GM19193 (cell line): ENCODE data around the gene BBOF1.

Experiments used
- POLR2A ChIP-seq: IDR thresholded peaks from 4 replicates; pipeline ENCODE4 v1.6.1; 2011; ENCODE audit not compliant: insufficient read depth, insufficient read length; ENCODE audit errors: extremely low read depth

BBOF1 gene

DNA sequence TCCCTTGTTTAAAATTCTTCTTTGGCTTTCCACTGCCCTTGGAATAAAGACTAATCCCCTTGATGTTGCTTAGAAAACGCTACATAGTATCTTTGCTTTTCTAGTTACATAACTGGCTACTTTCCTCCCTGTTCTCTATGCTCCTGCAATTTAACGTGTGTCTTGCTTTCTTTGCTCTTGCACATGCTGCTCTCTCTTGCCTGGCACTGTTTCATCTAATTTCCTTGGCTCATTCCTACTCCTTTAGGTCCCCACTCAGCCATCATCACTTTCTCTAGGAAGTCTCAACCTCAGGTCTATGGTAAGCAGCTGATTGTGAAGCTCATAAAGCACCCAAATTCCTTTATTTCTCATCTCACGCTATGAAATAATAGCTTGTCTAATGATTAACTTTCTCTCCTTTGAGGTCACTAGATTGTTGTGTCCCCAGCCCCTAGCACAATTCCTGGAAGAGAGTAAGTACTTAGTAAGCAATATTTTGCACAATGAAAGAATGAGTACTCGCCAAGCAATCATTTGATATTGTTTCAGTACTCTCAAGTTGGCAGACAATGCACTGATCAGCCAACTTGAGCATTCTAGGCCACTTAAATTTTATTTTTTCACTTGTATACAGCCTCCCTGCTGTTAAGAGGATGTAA lies 61.8 kb downstream of the BBOF1 start:
- TF ChIP-seq POLR2A: no peak

DNA sequence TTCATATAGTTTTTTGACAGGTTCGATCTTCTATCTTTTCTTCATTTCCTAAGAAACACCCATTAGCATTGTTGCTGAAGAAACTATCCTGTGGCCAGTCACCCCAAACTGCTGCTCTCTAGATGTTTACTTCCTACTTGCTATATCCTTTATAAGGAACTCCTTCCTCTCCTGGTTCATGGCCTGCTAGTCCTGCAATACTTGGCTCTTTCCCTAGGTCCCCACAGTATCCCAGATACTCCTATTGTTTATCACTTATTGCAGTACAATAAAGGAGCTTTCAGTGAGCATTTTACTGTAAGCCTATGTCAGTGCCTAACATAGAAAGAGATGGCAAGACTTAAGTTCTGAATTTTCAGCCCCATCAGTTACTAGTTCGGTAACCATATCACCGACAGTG lies 62.3 kb downstream of the BBOF1 start:
- no peak for TF ChIP-seq POLR2A

DNA sequence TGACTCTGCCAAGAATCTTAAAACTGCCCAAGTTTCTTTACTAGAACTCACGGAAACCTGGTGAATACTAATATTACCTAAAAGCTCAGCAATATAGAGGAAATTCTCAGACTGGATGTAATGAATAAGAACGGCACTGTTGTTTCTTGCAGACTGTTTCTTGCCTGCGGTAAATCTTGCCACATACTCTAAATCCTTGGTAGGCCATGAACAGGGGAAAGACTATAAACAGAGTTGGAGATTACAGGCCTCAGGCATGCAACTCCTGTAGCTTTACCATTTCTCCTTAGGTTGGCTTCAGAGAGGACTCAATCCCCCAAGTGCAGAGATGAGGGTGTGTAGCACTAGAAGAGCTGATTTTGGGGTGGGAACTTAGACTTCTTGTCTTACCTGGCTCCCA lies 64.0 kb downstream of the BBOF1 start:
- no peak for TF ChIP-seq POLR2A

DNA sequence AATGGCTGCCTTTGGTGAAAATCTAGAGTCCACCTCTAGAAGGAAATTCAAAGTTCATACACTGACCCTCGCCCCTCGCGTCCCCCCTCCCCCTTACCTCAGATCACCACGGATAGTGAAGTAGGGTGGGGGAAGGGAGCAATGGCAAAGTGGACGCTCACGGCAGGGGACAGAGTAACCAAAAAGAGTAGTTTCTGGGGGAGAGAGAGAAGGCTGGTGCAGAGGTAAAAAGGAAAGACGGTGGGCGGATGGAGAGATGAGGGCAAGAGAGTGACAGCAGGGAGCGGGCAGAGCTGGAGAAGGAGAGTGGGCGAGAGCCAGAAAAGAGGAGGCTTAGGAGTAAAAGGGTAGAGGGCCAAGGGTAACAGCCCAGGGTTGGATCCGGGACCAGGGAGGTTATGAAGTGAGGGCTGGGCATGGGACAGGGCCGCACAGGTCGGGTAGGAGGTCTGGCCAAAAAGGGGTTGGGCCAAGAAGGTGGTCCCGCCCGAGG lies 64.7 kb downstream of the BBOF1 start:
- no peak for TF ChIP-seq POLR2A

DNA sequence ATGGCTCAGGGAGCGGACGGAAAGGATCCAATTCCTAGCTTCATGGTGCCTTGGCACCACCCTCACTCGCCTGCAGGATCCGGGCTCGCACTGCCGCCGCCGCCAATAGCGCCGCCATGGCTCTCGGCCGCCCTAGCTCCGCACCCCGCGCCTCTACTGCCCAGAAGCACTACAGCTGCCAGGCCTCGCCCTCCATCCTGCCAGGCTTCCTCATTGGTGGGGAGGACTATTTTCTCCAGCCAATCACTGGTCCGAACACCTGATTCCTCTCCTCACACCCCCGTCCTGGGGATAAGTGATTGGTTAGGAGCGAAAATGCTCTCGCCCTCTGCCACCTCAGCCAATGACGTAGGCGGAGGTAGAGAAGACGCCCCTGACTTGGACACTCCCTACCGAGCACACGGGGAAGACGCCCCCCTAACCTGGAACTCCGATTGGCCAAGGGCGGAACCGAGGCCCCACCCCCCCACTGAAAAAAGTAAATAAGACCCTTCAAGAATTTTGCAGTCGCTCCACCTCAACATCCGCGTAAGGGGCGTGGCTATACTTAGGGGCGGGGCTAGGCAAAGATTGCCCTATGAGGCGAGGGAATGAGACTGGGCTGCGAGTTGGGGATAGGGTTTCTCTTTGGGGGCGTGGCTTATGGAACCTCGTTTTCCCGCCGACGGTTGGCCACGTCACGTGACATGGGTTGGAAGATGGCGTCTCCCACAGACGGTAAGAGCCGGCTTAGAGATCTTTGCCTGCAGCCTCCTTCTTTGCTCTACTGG lies 65.3 kb downstream of the BBOF1 start, which contains the start of the genes ALDH6A1 and LIN52:
ALDH6A1 (minus strand) TSS at position 177 of the 770 bp plus-strand sequence; CDS start at position 118, 59 bp downstream.
LIN52 (plus strand) TSS at position 680 of the 770 bp plus-strand sequence; CDS start at position 699, 19 bp downstream.
- peak; percentile 71 for TF ChIP-seq POLR2A

DNA sequence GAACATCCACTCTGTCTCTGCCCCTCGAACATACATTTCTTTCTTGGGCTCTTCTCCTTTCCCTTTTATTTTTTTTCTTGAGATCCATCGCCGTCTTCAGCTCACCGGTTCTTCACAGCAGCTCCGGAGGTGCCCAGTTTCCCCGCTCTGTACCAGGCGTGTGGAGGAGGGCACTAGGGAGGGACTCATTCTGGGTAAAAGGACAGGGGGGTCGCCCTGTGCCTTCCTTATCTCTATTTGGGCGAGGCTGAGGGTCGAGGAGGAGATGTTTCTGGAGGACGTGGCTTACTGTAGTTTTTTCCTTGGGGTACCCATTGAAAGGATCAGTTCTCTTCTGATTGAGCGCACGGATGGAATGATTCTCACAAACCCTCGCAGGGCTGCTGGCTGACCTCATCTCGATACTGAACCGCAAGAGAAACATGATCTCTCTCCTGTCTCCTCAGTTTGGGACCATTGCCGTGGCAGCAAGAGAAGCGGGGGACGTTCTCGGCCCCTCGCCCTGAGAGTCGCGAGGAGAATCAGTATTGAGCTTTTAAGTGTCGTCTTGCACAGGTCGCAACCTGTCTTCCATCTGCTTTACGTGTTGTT lies 66.0 kb downstream of the BBOF1 start:
- no peak for TF ChIP-seq POLR2A

DNA sequence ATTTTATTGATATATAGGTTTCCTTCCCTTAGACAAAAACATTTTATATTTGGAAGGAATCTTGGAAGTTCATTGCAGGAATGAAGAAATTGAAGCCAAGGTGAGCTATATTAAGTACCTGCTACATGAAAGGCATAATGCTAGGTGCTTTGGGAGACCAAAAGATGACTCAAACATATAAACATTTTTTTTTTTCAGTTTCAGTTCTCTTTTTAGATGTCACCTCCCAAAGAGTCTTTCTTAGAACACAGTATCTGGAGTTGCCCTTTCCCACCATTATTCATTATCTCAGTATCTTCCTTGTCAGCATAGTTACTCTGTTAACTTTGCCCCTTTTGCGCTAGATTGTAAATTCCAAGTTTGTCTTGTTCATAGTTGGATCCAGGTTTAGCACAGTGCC lies 66.7 kb downstream of the BBOF1 start:
- no peak for TF ChIP-seq POLR2A

DNA sequence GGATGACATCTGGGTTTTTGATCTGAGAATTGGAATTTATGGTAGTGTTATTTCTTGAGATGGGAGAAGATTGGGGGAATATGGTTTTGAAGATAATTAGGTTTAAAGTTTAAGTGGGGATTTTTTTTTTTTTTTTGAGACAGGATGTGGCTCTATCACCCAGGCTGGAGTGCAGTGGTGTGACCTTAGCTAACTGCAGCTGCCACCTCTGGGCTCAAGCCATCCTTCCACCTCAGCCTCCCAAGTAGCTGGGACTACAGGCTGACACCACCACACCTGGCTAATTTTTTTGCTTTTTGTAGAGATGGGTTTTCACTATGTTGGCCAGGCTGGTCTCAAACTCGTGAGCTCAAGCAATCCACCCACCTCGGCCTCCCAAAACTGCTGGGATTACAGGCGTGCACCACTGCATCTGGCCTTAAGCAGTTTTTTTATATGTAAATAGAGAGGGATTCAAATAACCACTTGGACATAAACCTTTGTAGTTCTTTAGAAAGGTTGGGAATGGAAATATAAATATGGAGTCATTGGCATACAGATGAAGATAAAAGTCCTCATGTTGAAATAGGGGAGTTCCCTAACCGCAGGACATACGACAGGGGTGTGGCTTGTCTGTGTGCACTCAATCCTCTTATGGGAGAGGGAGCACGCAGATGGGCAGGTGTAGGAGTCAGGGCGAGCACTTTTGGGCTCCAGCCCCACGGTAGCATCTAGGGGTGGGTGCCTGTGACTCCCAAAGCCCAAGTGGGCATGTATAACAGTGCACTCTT lies 70.3 kb downstream of the BBOF1 start:
- TF ChIP-seq POLR2A: no peak

DNA sequence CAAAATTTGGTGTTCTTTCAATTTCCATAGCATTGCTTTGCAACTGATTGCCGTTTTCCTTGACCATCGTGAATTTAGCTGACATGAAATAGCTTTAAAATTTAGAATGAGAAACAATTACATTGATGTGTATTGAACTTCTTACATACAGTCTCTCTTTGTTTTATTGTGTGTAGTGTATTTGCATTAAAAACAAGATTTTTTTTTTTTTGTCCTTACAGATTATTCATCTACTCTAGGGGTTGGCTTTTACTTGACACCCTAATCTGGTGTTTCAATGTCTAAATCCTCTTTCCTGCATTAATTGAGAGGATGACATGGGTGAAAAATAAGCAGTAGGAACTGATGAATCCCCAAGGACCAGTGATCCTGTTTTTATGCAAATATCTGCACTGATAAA lies 86.2 kb downstream of the BBOF1 start:
- no peak for TF ChIP-seq POLR2A

DNA sequence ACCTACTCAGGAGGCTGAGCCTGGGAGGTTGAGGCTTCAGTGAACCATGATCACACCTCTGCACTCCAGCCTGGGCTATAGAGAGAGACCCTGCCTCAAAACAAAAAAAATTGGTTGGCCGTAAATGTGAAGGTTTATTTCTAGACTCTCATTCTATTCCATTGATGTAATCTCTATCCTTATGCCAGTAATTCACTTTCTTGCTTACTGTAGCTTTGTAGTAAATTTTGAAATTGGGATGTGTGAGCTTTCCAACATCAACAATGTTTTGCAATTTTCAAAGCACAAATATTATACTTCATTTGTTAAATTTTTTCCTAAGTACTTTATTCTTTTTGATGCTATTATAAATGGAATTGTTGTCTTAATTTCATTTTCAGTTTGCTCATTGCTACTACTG lies 90.2 kb downstream of the BBOF1 start:
- no peak for TF ChIP-seq POLR2A
